GM18861 (cell line): Measurements from ENCODE around the gene CAMKV.
A peak's percentile ranks its signal among the peaks of the same experiment; 100 is the strongest.
"Not testable (repeated sequence)": the region's sequence is repeated elsewhere in the genome, so short reads cannot be mapped to it uniquely, and the experiment has no call there.

ENCODE experiments used
- ATAC-seq: cut with Tn5 transposase; IDR thresholded peaks from one replicate; pipeline ENCODE4 v1.9.1; 2021; ENCODE audit not compliant: unreplicated experiment

Gene CAMKV

DNA sequence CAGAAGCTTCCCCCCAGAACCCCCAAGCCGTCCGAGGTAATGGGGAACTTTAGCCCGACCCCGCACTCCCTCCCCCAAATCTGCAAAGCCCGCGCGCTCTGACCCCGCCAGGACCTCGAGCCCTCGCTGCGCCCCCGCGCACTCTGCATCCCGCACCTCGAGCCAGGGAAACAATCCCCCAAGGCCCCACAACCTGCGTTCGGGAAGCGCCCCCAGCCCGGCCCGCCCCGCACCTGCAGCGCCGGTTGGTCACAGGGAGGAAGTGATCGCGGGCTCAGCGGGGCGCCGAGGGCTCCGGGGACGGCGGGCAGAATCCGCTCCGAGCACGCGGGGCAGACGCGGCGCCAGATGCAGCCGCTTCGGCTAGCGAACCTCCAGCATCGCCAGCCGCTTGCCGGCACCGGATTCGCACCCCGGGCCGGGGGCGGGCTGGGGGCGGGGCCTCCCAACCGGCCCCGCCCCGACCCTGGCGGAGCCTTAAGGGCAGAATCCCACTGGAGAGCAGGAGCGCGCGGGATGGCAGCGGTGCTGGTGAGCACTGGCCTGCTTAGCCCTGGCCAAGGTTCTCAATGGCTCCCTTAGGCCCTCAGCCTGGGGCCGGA lies at the start of gene CAMKV:
TSS of gene CAMKV (minus strand) at position 382 of the 602 bp plus-strand sequence. CDS start 7,518 bp downstream, outside the sequence.
- ATAC-seq = no peak

DNA sequence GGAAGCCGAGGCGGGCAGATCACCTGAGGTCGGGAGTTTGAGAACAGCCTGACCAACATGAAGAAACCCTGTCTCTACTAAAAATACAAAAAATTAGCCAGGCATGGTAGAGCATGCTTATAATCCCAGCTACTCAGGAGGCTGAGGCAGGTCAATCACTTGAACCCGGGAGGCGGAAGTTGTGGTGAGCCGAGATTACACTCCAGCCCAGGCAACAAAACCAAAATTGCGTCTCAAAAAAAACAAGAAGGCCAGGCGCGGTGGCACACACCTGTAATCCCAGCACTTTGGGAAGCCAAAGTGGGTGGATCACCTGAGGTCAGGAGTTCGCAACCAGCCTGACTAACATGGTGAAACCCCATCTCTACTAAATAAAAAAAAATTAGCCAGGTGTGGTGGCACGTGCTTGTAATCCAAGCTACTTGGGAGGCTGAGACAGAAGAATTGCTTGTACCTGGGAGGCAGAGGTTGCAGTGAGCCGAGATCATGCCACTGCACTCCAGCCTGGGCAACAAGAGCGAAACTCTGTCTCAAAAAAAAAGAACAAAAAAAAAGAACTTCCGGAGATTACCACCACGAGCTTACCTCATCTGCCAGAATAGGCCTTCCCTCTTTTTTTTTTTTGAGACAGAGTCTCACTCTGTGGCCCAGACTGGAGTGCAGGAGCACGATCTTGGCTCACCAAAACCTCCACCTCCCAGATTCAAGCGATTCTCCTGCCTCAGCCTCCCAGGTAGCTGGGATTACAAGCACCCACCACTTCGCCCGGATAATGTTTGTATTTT lies 48.3 kb upstream of the CAMKV start:
- ATAC-seq = not testable (repeated sequence)

DNA sequence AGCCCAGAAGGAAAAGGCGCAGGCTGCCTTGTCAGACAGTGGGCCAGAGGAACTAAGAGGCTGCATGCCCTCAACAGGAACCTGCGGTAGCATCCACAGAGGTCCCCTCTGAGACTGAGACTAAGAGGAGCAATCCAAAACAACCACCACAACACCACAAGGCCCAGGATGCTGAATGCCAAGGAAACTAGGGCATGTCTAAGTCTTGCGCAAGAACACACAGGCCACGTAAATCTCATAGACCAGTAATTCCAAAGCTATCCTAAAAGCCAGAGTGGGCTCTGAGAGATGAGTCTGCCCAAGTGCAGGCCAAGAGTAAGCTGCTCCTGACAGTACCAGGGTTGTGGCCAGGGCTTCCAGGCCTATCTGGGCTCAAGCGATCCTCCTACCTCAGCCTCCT lies 47.0 kb upstream of the CAMKV start:
- ATAC-seq = no peak

DNA sequence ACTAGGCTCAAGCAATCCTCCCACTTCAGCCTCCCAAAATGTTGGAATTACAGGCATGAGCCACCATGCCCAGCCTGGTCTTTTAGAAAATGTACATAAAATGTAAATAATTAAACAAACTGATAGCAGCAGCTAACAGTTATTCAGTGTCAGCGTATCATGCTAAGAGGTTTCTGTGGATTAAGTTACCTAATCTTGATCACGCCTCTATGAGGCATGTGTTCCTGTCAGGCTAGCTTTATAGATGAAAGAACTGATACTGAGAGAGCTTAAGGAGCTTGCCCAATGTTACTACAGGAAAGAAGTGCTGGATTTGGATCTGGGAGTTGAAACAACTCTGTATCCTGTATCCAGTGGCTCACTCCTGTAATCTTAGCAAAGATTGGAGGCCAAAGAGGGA lies 45.2 kb upstream of the CAMKV start:
- no peak for ATAC-seq

- ATAC-seq = no peak
Observed at GRCh38 chr3:49912881-49913281, 43.2 kb upstream of the CAMKV start.

DNA sequence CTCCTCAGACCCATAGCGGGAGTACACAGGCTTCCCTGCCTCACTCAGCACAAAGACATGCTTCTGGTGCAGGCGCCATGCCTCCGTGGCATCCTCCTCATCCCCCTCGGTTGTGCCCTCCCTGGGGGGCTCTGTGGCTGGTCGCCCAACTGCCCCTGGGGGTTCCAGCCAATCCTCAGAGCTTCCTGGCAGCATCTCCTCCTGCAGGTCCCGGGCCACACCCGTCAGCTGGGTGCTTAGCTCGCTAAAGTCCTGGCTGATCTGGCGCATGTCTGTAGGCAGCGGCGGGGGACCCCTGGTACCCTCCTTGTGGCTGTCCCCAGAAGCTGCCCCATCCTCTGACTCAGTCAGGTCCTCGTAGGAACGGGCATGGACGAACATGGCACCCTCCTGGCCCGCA lies 41.9 kb upstream of the CAMKV start:
- no peak for ATAC-seq

GRCh38 chr3:49911124-49911420 lies 41.4 kb upstream of the CAMKV start:
- ATAC-seq = no peak

DNA sequence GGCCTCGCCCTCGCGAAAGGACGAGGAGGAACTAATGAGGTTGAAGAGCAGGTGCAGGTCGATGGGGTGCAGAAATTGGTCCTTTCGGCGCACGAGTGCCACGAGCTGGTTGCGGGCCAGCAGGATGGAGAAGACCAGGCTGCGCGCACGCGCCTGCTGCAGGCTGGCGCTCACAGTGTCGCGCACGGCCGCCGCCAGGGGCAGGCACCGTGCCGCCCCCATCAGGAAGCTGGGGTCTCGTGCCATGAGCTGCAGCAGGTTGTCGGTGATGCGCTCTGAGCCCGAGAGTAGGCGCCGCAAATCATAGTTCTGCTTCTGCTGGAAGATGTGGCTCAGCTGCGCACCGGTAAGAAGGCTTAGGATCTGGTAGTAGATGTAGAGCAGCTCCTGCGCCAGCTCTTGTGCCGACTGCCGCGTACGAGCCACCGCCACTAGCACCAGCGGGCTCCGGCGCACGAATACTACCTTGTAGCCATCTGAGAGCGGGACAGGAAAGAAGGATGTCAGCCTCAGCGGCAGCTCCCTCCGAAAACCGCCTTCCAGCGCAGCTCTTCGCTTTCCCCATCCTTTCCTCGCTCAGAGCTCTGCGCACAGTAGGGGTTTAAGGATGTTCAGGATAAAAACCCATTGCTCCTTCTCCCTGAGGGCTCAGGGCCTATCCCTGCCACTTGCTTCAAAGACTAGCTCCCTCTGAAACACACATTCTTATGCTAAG lies 40.9 kb upstream of the CAMKV start:
- ATAC-seq = no peak

DNA sequence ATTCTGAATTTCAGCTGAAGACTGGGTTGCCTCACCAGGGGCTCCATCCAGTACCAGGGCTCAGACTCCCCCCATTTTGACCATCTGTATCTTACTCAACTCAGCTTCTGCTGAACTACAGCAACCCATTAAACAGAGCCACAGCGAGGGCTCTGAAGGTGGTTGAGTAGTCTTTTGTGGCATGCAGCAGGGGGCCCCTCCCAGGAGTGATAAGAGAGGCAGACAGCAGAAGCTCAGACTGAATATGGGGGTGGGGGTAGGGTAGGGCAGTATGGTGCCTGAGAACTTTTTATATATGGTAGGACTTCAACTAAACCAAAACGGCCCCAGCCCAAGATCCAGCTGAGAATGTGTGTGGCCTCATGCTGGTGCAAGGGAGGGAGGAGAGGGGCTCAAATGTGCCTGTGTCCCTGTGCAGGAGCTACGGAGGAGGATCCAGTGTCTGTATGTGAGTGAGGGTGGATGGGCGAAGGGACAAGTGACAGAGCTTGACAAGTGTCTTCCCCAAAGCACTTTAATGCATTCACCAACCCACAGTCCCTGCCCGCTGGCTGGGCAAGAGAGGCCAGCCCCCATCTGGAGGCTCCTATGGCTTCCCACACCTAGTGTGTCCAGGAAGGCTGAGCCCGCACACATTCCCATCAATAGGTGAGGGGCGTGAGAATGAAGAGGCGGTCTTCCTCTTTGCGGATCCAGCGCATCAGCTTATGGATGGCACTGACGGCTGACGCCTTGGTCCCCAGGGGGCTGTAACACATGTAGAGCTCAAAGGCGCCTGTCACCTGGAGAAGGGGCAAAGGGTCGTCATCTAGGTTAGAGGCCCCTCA lies 38.9 kb upstream of the CAMKV start:
- ATAC-seq = no peak

DNA sequence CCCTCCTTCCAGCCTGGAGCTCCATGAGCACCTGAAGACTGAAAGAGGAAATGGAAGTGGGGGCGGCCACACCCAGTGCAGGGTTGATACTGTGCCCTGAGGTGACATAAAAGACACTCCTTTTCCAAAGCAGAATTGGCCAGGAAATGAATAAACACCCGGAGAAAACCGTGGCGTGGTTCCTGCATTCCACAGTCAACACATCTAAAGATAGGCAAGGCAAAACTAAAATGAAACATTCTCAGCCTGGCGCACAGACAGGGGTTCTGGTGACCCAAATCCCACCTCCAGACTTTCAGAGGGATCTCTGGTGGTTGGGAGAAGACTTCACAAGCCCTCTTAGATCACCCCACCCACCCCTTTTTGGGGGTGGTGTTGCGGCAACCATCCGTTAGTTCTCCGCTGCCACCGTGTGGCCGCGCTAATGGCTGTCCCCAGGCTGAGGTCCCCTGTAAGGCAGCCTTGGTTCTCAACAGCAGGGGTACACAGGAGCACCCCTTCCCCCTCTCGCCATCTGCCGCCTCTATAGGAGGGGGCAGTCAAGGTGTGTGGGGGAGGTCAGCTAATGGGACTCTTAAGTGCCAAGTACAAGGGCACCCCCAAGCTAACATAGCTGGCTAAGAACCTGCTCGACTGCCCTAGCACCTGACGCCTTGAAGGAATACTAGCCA lies 36.5 kb upstream of the CAMKV start:
- ATAC-seq = no peak

DNA sequence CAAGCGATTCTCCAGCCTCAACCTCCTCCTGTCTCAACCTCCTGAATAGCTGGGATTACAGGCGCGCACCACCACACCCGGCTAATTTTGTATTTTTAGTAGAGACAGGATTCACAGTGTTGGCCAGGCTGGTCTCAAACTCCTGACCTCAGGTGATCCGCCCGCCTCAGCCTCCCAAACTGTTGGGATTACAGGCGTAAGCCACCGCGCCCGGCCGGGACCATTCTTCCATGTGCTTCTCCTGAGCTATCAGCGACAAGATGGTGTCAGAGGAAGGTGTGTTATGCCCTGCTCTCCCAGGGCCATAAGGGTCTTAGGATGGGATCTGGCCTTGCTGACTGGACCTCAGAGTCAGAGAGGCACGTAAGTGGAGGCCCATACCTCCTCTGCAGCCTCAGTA lies 34.7 kb upstream of the CAMKV start:
- not testable (repeated sequence) for ATAC-seq

DNA sequence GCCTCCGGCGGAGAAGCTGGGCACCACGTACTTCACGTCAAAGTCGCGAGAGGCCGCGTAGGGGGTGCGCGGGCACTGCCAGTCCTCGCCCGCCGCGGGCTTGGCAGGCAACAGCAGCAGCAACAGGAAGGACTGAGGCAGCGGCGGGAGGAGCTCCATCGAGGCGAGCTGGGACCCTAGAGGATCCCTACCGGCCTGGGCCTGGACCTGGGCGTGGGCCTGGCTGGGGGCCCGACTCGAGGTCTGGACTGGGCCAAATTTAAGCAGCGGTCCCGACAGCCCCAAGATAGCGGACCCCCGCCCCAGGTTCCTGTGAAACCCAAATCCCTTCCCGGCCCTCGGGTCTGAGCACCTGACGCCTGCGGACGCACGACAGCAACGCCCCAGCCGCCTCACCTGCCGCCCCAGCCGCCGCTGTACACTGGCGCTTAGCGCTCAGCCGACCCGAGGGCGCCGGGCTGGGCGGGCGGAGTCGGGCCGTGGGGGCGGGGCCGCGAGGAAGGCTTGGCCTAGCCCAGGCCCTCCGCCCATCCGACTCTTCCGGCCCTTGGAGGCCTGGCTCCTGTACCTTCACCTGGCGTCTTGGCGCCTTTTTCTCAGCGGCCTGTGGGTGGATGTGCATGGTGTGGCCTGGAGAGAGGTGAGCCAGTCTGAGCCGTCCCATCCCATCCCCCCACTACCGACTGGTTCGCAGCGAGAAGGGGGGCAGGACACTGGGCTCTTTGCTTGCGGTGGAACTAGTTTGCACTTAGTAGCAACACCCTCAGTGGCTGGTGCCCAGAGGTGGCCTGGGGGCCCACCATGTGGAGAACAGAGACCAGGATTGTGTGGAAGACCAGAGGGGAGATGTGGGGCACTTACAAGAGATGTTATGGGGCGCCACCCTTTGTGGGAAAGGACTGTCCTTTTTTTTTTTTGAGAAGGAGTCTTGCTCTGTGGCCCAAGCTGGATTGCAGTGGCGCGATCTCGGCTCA lies 34.0 kb upstream of the CAMKV start, which contains the start of gene MST1R:
TSS of gene MST1R (minus strand) at position 423 of the 974 bp plus-strand sequence. CDS start at position 159, 264 bp downstream.
- peak; percentile 60 for ATAC-seq

DNA sequence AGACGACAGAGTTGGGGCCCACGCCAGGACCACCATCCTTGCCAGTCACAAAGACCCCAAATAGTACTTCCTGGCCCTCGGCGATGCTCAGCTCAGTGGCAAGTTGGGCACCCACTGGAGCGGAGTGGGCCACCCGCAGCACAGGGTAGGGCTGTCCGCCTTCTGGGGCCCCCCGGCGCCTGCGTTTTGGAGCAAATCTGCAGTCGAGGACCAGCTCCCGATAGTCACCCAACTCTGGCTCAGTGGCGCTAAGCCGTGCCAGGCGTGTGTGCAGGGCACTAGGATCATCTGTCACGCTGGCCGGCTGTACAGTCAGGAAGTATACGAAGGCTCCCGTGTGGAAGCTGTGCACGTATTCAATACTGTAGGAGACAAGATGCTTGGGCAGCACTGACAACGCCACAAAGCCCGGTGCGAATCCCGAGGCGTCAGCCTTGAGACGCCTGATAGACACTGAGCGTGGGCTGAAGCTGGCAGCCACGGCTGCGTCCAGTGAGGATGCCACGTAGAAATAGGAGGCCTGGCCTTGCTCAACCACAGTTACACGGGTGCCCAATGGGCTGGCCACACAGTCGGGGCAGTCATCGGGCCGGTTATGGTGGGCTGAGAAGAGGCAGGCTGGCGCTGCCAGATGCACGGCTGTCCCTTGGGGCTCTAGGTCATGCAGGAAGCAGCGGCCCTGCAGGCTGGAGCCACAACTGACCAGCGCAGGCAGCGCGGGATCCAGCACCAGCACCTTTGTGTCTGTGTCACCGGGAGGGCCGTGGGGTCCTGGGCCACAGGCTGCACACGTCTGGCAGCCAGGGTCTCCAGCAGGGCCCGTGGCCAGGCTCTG lies 33.0 kb upstream of the CAMKV start:
- no peak for ATAC-seq

DNA sequence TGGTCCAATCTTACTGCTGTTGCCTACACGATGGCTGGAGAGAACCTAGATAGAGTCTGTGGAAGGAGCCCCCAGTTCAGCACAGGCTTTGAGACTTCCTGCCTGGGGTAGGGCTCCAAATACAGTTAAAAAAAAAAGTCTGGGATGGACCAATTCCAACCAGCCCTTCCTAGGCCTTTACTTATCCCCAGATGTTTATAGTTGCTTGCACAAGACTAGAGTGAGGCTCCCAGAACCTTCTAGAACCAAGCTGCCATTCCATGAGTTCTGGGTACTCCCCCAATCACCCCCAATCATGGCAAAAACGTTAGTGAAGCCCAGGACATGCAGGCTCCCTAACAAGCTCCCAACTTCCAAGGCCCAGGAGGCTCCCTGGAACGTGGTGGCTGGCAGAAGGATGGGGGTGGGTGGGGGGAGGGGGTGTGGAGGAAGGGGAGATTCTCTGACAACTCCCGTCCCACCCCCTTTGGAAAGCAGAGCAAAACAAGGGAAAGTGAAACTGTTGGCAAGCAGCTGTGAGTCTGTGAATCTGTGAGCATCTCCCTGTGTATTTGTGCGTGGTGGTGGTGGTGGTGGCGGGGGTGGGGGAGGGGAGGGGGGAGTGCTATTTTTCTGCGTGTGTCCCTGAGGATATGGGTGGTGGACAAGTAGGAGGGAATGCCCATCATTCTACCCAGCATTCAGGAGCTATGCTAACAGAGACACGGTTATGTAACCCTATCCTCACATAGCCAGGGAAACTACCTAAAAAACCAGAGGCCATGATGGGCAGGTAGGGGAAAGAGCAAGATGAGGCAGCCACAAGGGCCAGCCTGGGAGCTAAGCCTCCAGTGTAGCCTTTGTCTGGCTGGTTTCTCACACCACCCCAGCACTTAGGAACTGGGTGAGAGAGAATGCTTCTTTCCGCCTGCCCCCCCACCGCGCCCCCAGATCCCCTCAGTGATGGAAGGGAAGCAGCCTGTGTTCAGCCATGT lies 31.9 kb upstream of the CAMKV start:
- ATAC-seq = no peak

GRCh38 chr3:49900491-49901153 lies 30.9 kb upstream of the CAMKV start:
- no peak for ATAC-seq

DNA sequence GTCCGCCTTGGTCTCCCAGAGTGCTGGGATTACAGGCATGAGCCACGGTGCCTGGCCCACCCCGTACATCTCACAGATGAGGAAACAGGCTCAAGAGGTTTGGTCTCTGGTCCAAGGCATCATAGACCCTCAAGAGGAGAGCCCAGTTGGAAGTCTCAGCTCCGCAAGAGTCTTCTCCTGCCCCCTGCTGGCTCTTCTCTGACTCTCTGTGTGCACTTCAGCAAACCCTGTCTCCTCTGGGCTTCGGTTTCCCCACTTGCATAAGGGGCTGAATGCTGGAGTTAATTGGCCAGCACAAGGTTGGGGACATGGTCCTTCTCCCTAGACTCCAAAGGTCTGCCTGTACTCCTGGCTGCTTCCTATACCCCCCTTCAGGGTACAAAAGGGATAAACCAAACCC lies 30.1 kb upstream of the CAMKV start:
- ATAC-seq = no peak

DNA sequence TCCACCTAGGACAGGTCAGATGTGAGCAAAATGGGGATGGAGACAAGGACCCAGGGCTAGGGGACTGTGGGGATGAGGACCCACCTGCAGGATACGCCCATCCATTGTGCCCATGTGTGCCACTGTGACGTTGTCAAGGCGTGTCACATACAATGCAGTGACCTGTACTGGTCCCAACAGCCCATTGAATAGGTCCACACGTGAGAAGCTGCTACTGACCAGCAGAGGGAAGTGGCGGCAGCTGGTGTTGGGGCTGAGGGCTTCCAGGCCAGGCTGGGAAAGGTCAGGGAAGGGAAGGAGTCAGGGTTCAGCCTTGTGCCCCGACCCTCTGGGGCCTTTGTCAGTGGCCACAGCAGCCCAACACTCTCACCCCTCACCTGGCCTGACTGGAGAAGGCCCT lies 29.3 kb upstream of the CAMKV start:
- no peak for ATAC-seq
